T-helper 9 cell (primary cell): Measurements from ENCODE around the gene SYNE2.
"Not testable (repeated sequence)": the region's sequence is repeated elsewhere in the genome, so short reads cannot be mapped to it uniquely, and the experiment has no call there.

Experiments
- DNase-seq: peaks from one replicate; pipeline ENCODE4 v3.0.0-alpha.2; 2020

The SYNE2 gene

DNA sequence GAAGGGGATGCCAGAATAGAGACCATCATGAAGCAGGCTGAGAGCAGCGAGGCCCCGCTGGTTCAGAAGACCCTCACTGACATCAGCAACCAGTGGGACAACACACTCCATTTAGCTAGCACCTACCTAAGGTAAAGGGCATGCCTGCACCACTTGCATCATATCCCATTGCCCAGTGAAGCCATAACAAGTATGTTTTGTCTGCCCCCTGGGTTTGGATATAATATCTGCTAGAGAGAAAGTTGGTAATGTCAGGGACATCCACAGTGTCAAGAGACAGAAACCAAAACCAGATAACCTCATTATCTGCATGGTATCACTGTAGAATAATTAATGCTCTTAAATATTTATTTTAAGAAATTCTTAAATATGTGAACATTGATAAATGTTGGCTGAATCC lies 173.8 kb downstream of the SYNE2 start:
- DNase-seq = no peak

DNA sequence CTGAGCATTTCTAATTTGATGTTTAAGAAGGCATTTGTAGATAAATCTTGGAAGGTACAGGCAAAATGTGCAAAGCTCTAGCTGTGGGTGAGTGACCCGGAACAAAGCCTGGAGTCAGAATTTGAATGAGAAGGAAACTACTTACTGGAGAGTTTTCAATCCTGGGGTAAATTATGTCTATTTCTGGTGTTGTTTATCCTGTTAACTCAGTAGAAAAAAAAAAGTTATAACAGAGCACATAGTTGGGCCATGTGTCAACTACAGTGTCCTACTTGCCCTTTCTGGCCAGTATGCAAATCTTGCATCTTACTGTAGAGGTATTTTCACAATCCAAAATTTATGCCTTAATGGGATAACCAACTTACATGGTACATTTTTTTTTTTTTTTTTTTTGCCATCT lies 182.3 kb downstream of the SYNE2 start:
- DNase-seq = no peak

DNA sequence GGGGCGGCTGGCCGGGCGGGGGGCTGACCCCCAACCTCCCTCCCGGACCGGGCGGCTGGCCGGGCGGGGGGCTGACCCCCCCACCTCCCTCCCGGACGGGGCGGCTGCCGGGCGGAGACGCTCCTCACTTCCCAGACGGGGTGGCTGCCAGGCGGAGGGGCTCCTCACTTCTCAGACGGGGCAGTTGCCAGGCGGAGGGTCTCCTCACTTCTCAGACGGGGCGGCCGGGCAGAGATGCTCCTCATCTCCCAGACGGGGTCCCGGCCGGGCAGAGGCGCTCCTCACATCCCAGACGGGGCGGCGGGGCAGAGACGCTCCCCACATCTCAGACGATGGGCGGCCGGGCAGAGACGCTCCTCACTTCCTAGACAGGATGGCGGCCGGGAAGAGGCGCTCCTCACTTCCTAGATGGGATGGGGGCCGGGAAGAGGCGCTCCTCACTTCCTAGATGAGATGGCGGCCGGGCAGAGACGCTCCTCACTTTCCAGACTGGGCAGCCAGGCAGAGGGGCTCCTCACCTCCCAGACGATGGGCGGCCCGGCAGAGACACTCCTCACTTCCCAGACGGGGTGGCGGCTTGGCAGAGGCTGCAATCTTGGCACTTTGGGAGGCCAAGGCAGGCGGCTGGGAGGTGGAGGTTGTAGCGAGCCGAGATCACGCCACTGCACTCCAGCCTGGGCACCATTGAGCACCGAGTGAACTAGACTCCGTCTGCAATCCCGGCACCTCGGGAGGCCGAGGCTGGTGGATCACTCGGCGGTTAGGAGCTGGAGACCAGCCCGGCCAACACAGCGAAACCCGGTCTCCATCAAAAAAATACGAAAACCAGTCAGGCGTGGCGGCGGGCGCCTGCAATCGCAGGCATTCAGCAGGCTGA lies 185.3 kb downstream of the SYNE2 start:
- DNase-seq = not testable (repeated sequence)

- no peak for DNase-seq
Measured at GRCh38 chr14:64038841-64039542, 186.2 kb downstream of the SYNE2 start.

DNA sequence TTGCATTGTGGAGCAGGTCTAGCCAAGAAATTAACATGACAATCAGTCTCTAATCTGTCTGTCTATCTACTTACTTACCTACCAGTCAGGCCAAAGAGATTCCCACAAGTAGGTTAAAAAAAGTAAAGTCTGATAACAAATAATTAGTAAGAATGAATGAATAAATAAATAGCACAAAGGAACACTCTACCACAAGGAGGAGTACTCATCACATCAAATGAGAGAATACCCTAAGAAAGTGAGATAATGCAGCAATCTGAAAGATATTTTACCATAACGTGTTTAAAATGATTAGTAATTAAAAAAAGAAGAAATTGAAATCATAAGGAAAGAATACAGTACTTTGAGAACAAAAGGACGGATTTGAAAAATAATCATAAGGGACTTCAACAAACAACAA lies 187.2 kb downstream of the SYNE2 start:
- no peak for DNase-seq

GRCh38 chr14:64043296-64043695 lies 190.5 kb downstream of the SYNE2 start:
- not testable (repeated sequence) for DNase-seq

DNA sequence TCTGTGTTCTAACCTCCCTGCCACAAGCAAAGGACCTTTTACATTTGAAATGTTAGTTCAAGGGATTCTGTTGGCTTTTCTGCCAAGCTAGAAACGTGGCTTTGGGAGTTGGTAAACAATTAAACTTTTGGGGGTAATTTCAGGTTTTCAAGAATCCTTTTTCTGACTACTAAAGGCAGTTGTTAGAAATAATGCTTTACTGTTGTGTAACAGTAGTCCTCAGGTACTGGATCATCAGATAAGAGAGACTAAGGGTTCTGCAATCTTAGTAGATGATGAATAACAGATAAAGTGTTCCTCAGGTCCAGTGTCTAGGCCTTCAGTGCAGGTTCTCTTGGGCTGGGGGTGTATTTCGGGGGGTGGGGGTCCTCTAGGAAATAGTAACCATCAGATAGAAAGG lies 192.3 kb downstream of the SYNE2 start:
- no peak for DNase-seq

- no peak for DNase-seq
Measured at GRCh38 chr14:64049616-64050381, 197.0 kb downstream of the SYNE2 start.

DNA sequence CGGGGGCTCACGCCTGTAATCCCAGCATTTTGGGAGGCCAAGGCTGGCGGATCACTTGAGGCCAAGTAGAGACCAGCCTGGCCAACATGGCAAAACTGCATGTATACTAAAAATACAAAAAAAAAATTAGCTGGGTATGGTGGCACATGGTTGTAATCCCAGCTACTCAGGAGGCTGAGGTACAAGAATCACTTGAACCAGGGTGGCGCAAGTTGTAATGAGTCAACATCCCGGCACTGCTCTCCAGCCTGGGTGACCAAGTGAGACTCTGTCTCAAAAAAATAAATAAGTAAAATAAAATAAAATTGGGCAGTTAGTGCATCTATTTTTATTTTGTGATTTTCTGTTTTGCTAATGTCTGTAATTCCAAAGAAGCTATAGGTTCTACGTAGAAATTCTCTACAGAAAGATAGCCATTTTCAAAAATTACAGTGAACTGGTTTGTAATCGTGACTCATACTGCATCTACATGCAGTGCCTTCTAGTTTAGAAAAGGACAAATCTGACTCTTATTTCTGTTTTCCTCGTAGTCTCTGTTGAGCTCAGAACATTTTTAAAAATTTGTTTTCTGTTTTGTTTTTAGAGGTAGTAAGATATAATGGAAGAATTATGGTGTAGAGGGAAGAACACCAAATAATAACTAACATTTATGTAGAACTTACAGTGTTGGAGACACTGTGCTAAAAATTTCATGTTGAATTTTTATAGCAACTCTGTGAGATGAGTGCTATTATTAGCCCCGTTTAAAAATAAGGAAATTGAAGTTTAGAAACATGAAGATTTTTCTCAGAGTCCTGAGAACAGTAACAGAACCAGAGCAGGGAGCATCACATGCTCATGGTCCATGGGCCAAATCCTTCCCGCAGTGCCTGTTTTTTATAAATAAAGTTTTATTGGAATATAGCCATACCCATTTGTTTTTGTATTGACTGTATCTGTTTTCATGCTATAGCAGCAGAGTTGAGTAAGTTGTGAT lies 201.2 kb downstream of the SYNE2 start:
- DNase-seq = no peak

GRCh38 chr14:64059454-64060198 lies 206.8 kb downstream of the SYNE2 start:
- DNase-seq = no peak

DNA sequence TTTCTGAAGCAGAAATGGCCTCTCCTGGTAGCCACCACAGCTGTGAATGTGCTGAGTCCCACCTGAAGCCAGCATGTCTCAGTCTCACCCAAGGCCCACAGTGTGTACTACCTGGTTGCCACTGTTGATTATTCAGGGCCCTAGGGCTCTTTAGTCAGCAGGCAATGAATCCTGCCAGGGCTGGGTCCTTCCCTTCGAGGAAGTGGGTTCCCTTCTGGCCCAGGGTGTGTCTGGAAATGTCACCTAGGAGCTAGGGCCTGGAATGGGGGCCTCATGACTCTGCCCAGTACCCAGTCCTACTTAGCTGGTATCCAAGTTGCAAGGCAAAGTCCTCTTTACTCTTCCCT lies 207.4 kb downstream of the SYNE2 start:
- no peak for DNase-seq

GRCh38 chr14:64060648-64061096 lies 207.9 kb downstream of the SYNE2 start:
- DNase-seq = no peak

DNA sequence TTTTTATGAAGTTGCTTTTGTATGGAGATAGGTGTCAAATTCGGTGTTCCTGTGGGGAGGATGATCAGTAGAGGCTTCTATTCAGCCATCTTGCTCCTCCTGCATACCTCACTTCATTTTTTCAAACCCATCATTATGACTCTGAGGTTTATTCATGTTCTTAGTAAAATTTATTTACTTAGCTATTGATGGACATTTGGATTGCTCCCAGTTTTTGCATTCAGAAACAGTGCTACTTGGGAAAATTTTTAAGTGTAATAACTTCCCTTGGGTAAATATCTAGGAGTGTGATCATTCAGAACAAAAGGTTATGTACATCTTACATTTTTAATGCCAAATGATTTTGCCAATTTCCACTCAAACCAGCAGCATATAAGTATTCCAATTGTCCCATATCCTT lies 208.3 kb downstream of the SYNE2 start:
- DNase-seq = no peak

DNA sequence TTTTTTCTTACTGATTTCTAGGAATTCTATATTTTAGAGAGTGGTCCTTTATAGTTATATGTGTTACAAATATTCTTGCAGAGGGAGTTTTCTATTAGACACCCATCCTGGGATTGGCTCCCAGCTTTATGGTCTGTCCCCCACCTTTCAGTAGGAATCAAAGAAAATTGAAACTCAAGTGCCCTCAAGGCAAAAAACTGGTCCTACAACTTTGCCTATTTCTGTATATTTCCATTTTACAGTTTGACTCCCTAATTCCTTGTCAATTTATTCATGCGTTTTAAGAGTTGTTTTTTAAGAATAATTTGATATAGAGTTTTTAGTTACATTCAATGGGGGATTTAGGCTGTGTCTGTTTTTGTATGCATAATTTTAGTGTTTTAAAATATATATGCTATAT lies 208.9 kb downstream of the SYNE2 start:
- no peak for DNase-seq

- no peak for DNase-seq
Measured at GRCh38 chr14:64062381-64063115, 209.7 kb downstream of the SYNE2 start.

DNA sequence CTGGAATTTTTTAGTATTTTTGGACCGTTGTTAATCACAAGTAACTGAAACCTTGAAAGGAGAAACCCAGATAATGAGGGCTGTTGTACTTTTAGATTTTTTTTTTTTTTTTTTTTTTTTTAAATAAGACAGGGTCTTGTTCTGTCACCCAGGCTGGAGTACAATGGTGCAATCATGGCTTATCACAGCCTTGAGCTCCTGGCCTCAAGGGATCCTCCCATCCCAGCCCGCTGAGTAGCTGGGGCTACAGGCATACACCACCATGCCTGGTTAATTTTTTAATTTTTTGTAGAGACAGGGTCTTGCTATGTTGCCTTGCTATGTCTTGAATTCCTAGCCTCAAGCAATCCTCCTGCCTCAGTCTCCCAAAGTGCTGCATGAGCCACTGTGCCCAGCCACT lies 211.6 kb downstream of the SYNE2 start:
- DNase-seq = no peak

DNA sequence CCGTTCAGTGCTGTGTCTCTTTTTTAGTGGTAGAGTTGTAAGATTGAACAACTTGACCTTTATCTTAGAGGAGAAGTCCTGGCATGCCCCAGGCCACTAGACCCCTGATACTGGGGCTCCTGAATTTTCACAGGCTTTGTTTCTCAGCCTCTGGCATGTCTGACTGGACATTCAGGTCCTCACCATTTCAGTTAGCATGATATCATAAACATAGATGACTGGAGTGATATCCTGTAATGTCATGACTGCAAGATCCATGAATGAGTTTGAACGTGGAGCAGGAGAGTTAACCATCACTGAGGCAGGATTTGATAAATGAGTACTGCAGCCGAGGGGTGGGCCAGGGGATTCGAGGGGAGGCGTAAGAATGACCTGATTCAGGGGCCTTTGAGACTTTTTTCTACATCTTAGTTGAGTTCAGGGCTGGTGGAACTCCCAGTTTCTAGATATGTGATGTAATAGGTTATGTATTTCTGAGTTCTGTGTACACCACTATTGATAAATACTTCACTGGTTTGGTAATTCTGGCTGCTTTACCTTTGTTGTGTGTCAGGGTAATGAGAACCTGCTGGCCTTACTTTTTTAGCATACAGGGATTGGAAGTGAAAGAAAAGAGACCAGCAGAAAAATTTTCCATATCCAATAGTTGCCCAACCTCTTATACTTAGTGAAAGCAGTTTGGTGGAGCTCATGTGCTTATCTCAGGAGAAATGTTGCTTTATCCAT lies 217.0 kb downstream of the SYNE2 start:
- no peak for DNase-seq

- DNase-seq = no peak
Measured at GRCh38 chr14:64074961-64075612, 222.3 kb downstream of the SYNE2 start.

DNA sequence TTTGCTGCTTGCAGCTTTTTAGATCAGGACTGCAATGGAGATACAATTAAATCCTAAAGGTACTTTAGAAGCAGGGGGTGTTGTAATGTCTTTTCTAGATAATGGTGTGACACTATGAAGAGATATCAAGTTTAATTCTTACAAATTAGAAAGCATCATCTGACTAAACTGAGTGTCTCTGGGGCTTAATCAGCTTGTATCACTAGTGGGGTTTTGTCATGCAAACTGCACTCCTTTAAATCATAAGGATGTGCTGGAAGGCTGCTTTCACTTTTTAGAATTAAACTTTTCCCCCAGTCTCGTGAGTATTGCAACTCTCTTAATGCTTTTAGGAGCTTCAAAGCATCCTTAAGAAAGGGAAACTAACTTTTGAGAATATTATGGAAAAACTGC lies 222.8 kb downstream of the SYNE2 start:
- no peak for DNase-seq

DNA sequence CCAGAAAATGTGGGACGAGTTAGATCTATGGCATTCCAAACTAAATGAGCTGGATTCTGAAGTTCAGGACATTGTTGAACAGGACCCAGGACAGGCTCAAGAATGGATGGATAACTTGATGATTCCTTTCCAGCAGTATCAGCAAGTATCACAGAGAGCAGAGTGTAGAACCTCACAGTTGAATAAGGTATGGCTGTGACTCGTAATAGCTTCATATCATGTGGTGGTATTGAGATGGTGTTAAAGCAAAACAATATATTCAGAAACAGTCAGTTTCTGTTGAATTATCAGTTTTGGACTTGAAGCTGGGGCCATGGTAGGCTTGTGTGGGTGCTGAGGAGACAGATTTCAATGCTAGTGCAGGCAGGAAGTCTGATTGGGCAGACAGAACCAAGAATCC lies 227.6 kb downstream of the SYNE2 start:
- no peak for DNase-seq
